ENCODE measurements around the gene CDK5RAP1.

GRCh38 chr20:33370291-33370690 is 31.0 kb downstream of the CDK5RAP1 start:
- TF ChIP-seq CTCF (IDR thresholded peaks at IDR 0.05; ENCODE audit: insufficient read depth, low read length, poor library complexity, severe bottlenecking), result no peak
- no peak for TF ChIP-seq EZH2phosphoT487 (conservative IDR thresholded peaks at IDR 0.05; ENCODE audit: low read length)

Data from SU-DHL-6 (cell line).